ENCODE results near the gene IBA57. TPM values are rescaled to one million over a fixed set of nuclear protein-coding genes. Genes with fewer than 3 reads are reported as not detected.

IBA57 gene
- polyA plus RNA-seq, 1 of the 3 experiments (the other 2 are of a cell fraction): 1.8 TPM

DNA sequence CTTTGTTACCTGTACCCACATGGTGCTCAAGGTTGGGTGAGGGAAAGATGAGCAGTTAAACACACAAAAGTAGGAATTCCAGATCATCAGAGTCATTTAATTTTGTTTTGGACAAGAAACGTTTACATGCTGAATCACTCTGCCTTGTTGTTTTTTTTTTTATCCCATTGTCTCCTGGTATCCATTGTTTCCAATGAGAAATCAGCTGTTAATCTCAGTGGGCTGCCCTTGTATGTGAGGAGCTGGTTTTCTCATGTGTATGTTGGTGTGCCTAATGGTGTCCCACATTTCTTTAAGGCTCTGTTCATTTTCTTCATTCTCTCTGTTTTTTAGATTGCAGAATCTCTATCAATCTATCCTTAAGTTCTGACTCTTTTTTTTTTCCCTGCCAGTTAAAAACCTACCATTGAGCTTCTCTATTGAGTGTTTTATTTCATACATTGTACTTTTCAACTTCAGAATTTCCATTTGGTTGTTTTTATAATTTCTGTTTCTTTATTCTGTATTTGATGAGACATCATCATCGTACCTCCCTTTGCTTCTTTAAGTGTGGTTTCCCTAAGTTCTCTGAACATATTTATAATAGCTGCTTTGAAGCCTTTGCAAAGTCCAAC lies 33.5 kb downstream of the IBA57 start:
- WGBS (ENCODE audit: low lambda C conversion rate): 34% methylated on average over 2 of the region's 2 CpGs
- Histone ChIP-seq H3K79me2 (ENCODE audit: insufficient read depth) (no peaks in the 10 kb centered on the region), H3K9me3 (peaks cover 9% of the 10 kb centered on the region), H3K27ac (ENCODE audit: low read depth in 2 of 2, low read length in 1 of 2) (no peak overlapping the region), H3K4me2 (no peak overlapping the region), H3K9ac (no peak overlapping the region), H3F3A (replicated peaks; ENCODE audit: insufficient read depth) (peaks cover 7% of the 10 kb centered on the region), H4K20me1 (ENCODE audit: insufficient read depth) (no peaks in the 10 kb centered on the region), H3K9me2 (no peaks in the 10 kb centered on the region), H3K27me3 (ENCODE audit: insufficient read depth) (no peaks in the 10 kb centered on the region), H3K4me3 (ENCODE audit: low read depth in 2 of 2, low read length in 1 of 2) (no peak overlapping the region), H3K4me1 (ENCODE audit: control insufficient read depth in 1 of 2, insufficient read depth in 2 of 2, low read depth in 1 of 2, low read length in 1 of 2) (no peaks in the 10 kb centered on the region), H2AFZ (ENCODE audit: low read depth) (no peak overlapping the region), H3K36me3 (replicated peaks in 1 of 2; ENCODE audit: control insufficient read depth in 1 of 2, insufficient read depth in 2 of 2, low read length in 1 of 2) (peaks cover 0 to 3% of the 10 kb centered on the region in 2 experiments)
- POLR2A ChIA-PET: no interaction called here
- peak; percentile 27 for DNase-seq
- no peak for TF ChIP-seq RCOR1 (IDR thresholded peaks at IDR 0.05; ENCODE audit: low read length)
- TF ChIP-seq, protein P1, sequence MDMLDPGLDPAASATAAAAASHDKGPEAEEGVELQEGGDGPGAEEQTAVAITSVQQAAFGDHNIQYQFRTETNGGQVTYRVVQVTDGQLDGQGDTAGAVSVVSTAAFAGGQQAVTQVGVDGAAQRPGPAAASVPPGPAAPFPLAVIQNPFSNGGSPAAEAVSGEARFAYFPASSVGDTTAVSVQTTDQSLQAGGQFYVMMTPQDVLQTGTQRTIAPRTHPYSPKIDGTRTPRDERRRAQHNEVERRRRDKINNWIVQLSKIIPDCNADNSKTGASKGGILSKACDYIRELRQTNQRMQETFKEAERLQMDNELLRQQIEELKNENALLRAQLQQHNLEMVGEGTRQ (IDR thresholded peaks at IDR 0.05; ENCODE audit: borderline replicate concordance, low read depth, low read length): no peak
- CTCF ChIA-PET: no interaction called here

DNA sequence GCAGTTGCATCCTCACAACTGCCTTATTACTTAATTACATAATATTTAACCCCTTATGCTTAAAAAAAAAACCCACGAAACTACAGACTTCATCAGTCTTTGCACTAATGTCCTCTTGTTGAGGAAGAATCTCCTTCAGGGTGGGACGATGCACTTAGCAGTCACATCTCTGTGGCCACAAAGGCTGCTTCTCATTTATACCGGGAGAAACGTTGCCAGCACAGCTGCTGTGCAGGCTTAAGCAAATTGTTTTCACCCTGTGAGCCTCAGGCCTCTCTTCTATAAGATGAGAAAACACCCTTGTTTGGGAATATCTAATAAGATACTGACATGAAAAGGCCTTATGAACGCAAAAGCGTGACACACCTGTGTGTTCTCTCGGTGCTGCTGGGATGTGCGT lies 39.4 kb downstream of the IBA57 start:
- ChIA-PET CTCF (no interaction called here), POLR2A (no interaction called here)
- Histone ChIP-seq H3K4me2 (no peak overlapping the region), H3K27me3 (ENCODE audit: insufficient read depth) (no peaks in the 10 kb centered on the region), H3K4me1 (ENCODE audit: control insufficient read depth in 1 of 2, insufficient read depth in 2 of 2, low read depth in 1 of 2, low read length in 1 of 2) (peaks cover 0 to 14% of the 10 kb centered on the region in 2 experiments; a peak in 1 of 4 replicates), H3K27ac (ENCODE audit: low read depth in 2 of 2, low read length in 1 of 2) (no peak overlapping the region; a peak in 1 of 4 replicates), H3K9me2 (no peaks in the 10 kb centered on the region), H3K79me2 (ENCODE audit: insufficient read depth) (no peaks in the 10 kb centered on the region), H3K9ac (no peak overlapping the region), H3K4me3 (ENCODE audit: low read depth in 2 of 2, low read length in 1 of 2) (no peak overlapping the region), H3K36me3 (replicated peaks in 1 of 2; ENCODE audit: control insufficient read depth in 1 of 2, insufficient read depth in 2 of 2, low read length in 1 of 2) (no peaks in the 10 kb centered on the region), H3F3A (replicated peaks; ENCODE audit: insufficient read depth) (no peaks in the 10 kb centered on the region), H4K20me1 (ENCODE audit: insufficient read depth) (no peaks in the 10 kb centered on the region), H3K9me3 (no peaks in the 10 kb centered on the region), H2AFZ (ENCODE audit: low read depth) (no peak overlapping the region)
- 61% methylated on average over 8 of the region's 8 CpGs for WGBS (ENCODE audit: low lambda C conversion rate)
- TF ChIP-seq EP300 (IDR thresholded peaks at IDR 0.05; ENCODE audit: borderline replicate concordance in 1 of 2, low read depth in 1 of 2, low read length in 1 of 2) (no peak), SMC3 (IDR thresholded peaks at IDR 0.05; ENCODE audit: low read depth, low read length) (no peak), MEF2A (IDR thresholded peaks at IDR 0.05; ENCODE audit: borderline replicate concordance, low read depth) (no peak), EZH2phosphoT487 (IDR thresholded peaks at IDR 0.05; ENCODE audit: borderline replicate concordance, low read depth) (no peak), GATA2 (CRISPR knock-in tag; IDR thresholded peaks at IDR 0.05) (no peak), FOXM1 (IDR thresholded peaks at IDR 0.05; ENCODE audit: low read depth) (no peak), TCF12 (IDR thresholded peaks at IDR 0.05) (no peak)
- TF ChIP-seq, protein P2, sequence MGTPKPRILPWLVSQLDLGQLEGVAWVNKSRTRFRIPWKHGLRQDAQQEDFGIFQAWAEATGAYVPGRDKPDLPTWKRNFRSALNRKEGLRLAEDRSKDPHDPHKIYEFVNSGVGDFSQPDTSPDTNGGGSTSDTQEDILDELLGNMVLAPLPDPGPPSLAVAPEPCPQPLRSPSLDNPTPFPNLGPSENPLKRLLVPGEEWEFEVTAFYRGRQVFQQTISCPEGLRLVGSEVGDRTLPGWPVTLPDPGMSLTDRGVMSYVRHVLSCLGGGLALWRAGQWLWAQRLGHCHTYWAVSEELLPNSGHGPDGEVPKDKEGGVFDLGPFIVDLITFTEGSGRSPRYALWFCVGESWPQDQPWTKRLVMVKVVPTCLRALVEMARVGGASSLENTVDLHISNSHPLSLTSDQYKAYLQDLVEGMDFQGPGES (IDR thresholded peaks at IDR 0.05; ENCODE audit: low read depth, low read length): no peak
- TF ChIP-seq, protein P3, sequence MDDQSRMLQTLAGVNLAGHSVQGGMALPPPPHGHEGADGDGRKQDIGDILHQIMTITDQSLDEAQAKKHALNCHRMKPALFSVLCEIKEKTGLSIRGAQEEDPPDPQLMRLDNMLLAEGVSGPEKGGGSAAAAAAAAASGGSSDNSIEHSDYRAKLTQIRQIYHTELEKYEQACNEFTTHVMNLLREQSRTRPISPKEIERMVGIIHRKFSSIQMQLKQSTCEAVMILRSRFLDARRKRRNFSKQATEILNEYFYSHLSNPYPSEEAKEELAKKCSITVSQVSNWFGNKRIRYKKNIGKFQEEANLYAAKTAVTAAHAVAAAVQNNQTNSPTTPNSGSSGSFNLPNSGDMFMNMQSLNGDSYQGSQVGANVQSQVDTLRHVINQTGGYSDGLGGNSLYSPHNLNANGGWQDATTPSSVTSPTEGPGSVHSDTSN (IDR thresholded peaks at IDR 0.05): no peak
- TF ChIP-seq, protein P4, sequence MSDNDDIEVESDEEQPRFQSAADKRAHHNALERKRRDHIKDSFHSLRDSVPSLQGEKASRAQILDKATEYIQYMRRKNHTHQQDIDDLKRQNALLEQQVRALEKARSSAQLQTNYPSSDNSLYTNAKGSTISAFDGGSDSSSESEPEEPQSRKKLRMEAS (IDR thresholded peaks at IDR 0.05; ENCODE audit: low read depth): no peak
- TF ChIP-seq, protein P5, sequence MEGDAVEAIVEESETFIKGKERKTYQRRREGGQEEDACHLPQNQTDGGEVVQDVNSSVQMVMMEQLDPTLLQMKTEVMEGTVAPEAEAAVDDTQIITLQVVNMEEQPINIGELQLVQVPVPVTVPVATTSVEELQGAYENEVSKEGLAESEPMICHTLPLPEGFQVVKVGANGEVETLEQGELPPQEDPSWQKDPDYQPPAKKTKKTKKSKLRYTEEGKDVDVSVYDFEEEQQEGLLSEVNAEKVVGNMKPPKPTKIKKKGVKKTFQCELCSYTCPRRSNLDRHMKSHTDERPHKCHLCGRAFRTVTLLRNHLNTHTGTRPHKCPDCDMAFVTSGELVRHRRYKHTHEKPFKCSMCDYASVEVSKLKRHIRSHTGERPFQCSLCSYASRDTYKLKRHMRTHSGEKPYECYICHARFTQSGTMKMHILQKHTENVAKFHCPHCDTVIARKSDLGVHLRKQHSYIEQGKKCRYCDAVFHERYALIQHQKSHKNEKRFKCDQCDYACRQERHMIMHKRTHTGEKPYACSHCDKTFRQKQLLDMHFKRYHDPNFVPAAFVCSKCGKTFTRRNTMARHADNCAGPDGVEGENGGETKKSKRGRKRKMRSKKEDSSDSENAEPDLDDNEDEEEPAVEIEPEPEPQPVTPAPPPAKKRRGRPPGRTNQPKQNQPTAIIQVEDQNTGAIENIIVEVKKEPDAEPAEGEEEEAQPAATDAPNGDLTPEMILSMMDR (IDR thresholded peaks at IDR 0.05): no peak
- TF ChIP-seq, protein P1 (IDR thresholded peaks at IDR 0.05; ENCODE audit: borderline replicate concordance, low read depth, low read length): no peak
- no peak for DNase-seq
